ENCODE measurements around the gene DSCAML1.

DSCAML1 gene

GRCh38 chr11:117629146-117629545 lies 167.9 kb downstream of the DSCAML1 start:
- TF ChIP-seq ZNF70 (CRISPR knock-in tag; IDR thresholded peaks at IDR 0.05) (no peak), CSDC2 (CRISPR knock-in tag; IDR thresholded peaks at IDR 0.05) (no peak), GLIS3 (CRISPR knock-in tag; IDR thresholded peaks at IDR 0.05) (no peak), ZFP3 (CRISPR knock-in tag; IDR thresholded peaks at IDR 0.05) (no peak), CSRNP3 (CRISPR knock-in tag; IDR thresholded peaks at IDR 0.05) (no peak), POU6F1 (CRISPR knock-in tag; IDR thresholded peaks at IDR 0.05; ENCODE audit: borderline replicate concordance, low read depth) (no peak), TSHZ2 (CRISPR knock-in tag; IDR thresholded peaks at IDR 0.05) (no peak), ZNF8 (CRISPR knock-in tag; IDR thresholded peaks at IDR 0.05) (no peak), RARB (CRISPR knock-in tag; IDR thresholded peaks at IDR 0.05) (no peak)
- ATAC-seq: no peak

- TF ChIP-seq ESRRG (CRISPR knock-in tag; IDR thresholded peaks at IDR 0.05): no peak
- TF ChIP-seq GLIS3 (CRISPR knock-in tag; IDR thresholded peaks at IDR 0.05): no peak
- no peak for TF ChIP-seq POU6F1 (CRISPR knock-in tag; IDR thresholded peaks at IDR 0.05; ENCODE audit: borderline replicate concordance, low read depth)
- no peak for TF ChIP-seq TSHZ2 (CRISPR knock-in tag; IDR thresholded peaks at IDR 0.05)
- no peak for TF ChIP-seq ARNTL (CRISPR knock-in tag; IDR thresholded peaks at IDR 0.05; ENCODE audit: borderline replicate concordance, low read depth)
- no peak for TF ChIP-seq ZNF8 (CRISPR knock-in tag; IDR thresholded peaks at IDR 0.05)
- no peak for TF ChIP-seq BACH2 (CRISPR knock-in tag; IDR thresholded peaks at IDR 0.05; ENCODE audit: borderline replicate concordance)
- no peak for TF ChIP-seq ZFP3 (CRISPR knock-in tag; IDR thresholded peaks at IDR 0.05)
- TF ChIP-seq RARB (CRISPR knock-in tag; IDR thresholded peaks at IDR 0.05): no peak
- no peak for TF ChIP-seq ZNF565 (CRISPR knock-in tag; conservative IDR thresholded peaks at IDR 0.05; ENCODE audit: low read depth)
- no peak for TF ChIP-seq ZC3H10 (CRISPR knock-in tag; IDR thresholded peaks at IDR 0.05)
- TF ChIP-seq OSR1 (CRISPR knock-in tag; IDR thresholded peaks at IDR 0.05): no peak
- no peak for TF ChIP-seq CREB5 (CRISPR knock-in tag; IDR thresholded peaks at IDR 0.05; ENCODE audit: low read depth)
- no peak for TF ChIP-seq PATZ1 (CRISPR knock-in tag; IDR thresholded peaks at IDR 0.05; ENCODE audit: borderline replicate concordance)
- no peak for ATAC-seq
These were observed 169.8 kb downstream of the DSCAML1 start for GRCh38 chr11:117627259-117627658.

All from SK-N-SH treated with all-trans-retinoic acid at 6 μM for 48 hours (cell line).